Esophagus muscularis mucosa (tissue), 4 donors: Measurements from ENCODE around the gene SIK2. TPM values are rescaled to one million over a fixed set of nuclear protein-coding genes. Genes with fewer than 3 reads are reported as not detected.

Experiments
- DNase-seq: peaks from one replicate; pipeline ENCODE4 v3.0.0-alpha.2; 2017; ENCODE audit errors: extremely low spot score
- H3K27ac ChIP-seq, 4 donors: fragments of 200-600 bp; sonication (generic); replicated peaks in 1 of 4; 1 replicate in 3 of 4; 2 replicates in 1 of 4; pipeline ENCODE4 v1.5.1; 2016 to 2019; ENCODE audit warnings: mild to moderate bottlenecking in 1 of 4
- H3K27me3 ChIP-seq, 4 donors: fragments of 200-600 bp; sonication (generic); one replicate each; pipeline versions ENCODE4 v1.5.1 to v1.6.0; 2016 to 2019
- H3K36me3 ChIP-seq, 4 donors: fragments of 200-600 bp; sonication (generic); one replicate each; pipeline ENCODE4 v1.5.1; 2016 to 2019
- H3K4me1 ChIP-seq, 4 donors: fragments of 200-600 bp; sonication (generic); one replicate each; pipeline ENCODE4 v1.5.1; 2016 to 2019
- H3K4me3 ChIP-seq, 4 donors: fragments of 200-600 bp; sonication (generic); 1 replicate in 2 of 4; 2 replicates in 2 of 4; pipeline ENCODE4 v1.5.1; 2016 to 2019; ENCODE audit warnings: mild to moderate bottlenecking in 4 of 4, moderate library complexity in 1 of 4
- H3K9me3 ChIP-seq, 4 donors: fragments of 200-600 bp; sonication (generic); 1 replicate in 3 of 4; 2 replicates in 1 of 4; pipeline ENCODE4 v1.5.1; 2016 to 2019
- EP300 ChIP-seq: sonication (generic); formaldehyde crosslinking; IDR thresholded peaks from one replicate; pipeline ENCODE4 v1.6.1; 2017; ENCODE audit warnings: antibody characterized with exemption
- POLR2A ChIP-seq: fragments of 450-650 bp; IDR thresholded peaks from one replicate; pipeline ENCODE4 v1.6.1; 2017; ENCODE audit warnings: antibody characterized with exemption, moderate library complexity, mild to moderate bottlenecking, low read depth
- POLR2AphosphoS5 ChIP-seq, 2 donors: sonication (generic); formaldehyde crosslinking; IDR thresholded peaks; one replicate each; pipeline ENCODE4 v1.6.1; 2017; ENCODE audit warnings: antibody characterized with exemption in 2 of 2
- WGBS: methylation state at CpG from one replicate; pipeline ENCODE4 v1.1.5; 2018; 5-methylcytosine and 5-hydroxymethylcytosine counted together
- intact Hi-C: fragments of 100-400 bp; cut with DNase I; formaldehyde crosslinking; loops from one replicate; pipeline ENCODE4 v1.15.1; 2023
- total RNA-seq, 4 donors: library from RNA; depleted of rRNA; stranded (reverse); fragments of >200 nt; gene quantifications; one replicate each; pipeline versions ENCODE4 v1.1.0 to v1.2.1, GENCODE V29; 2016
- TF ChIP-seq, protein P1 (sequence below), 3 experiments: fragments of 200-600 bp in 2 of 3; fragments of 450-650 bp in 1 of 3; sonication (generic) in 2 of 3; IDR thresholded peaks; one replicate each; pipeline ENCODE4 v1.5.1; 2017 to 2019; ENCODE audit warnings: antibody characterized with exemption in 3 of 3, mild to moderate bottlenecking in 2 of 3, moderate library complexity in 1 of 3

SIK2 gene
- total RNA-seq, 4 donors from 2014 or later = 14.5 to 22.1 (median 17.4) TPM

DNA sequence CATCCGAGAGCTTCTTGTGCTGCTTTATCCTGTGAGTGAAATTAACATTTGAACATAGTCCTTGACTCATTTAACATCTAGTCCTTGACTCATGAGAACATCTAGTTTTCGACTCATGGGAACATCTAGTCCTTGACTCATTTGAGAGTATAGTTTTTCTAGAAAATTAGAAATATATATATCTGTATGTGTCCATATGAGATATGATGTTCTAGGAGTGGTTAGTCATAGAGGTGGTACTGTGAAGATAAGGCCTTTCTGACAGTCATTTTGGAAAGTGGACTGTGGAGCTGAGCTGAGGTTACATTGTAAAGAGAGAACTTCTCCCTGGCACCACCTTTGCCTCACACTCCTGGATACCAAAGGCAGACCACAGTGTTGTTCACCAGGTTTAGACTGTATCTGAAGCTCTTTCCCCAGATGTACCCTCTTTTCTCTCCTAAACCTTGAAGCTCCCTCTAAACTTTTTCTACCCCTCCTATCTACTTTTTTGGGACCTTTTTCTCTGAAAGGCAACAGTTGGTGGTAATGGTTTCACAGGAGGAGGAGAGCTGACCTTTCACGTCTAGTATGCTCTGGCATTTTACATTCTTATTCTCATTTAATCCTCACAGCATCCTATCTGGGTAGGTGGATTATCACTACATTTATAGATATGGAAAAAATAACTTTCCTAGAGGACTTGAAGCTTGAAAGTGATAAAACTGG lies 96.8 kb downstream of the SIK2 start:
- Histone ChIP-seq H3K27me3 (no peaks in the 10 kb centered on the region), H3K4me1 (peaks cover 20 to 34% (median 32%) of the 10 kb centered on the region in 4 donors), H3K4me3 (no peak overlapping the region), H3K9me3 (no peaks in the 10 kb centered on the region), H3K36me3 (peaks cover 0 to 25% (median 17%) of the 10 kb centered on the region in 4 donors), H3K27ac (no peak overlapping the region)
- WGBS = 100% methylated on average over 3 of the region's 3 CpGs
- TF ChIP-seq POLR2AphosphoS5 (IDR thresholded peaks at IDR 0.05) (no peak), EP300 (no peak), POLR2A (no peak)
- TF ChIP-seq, protein P1, sequence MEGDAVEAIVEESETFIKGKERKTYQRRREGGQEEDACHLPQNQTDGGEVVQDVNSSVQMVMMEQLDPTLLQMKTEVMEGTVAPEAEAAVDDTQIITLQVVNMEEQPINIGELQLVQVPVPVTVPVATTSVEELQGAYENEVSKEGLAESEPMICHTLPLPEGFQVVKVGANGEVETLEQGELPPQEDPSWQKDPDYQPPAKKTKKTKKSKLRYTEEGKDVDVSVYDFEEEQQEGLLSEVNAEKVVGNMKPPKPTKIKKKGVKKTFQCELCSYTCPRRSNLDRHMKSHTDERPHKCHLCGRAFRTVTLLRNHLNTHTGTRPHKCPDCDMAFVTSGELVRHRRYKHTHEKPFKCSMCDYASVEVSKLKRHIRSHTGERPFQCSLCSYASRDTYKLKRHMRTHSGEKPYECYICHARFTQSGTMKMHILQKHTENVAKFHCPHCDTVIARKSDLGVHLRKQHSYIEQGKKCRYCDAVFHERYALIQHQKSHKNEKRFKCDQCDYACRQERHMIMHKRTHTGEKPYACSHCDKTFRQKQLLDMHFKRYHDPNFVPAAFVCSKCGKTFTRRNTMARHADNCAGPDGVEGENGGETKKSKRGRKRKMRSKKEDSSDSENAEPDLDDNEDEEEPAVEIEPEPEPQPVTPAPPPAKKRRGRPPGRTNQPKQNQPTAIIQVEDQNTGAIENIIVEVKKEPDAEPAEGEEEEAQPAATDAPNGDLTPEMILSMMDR (IDR thresholded peaks at IDR 0.05) = no peak
- intact Hi-C loops = no loop called here
- no peak for DNase-seq

- H3K27ac ChIP-seq = no peak overlapping the region
- no peak overlapping the region for H3K4me3 ChIP-seq
- peaks cover 18 to 27% (median 25%) of the 10 kb centered on the region in 4 donors for H3K4me1 ChIP-seq
- DNase-seq = no peak
- TF ChIP-seq, protein P1 (IDR thresholded peaks at IDR 0.05) = no peak
- no peaks in the 10 kb centered on the region for H3K27me3 ChIP-seq
- 100% methylated on average over 1 of the region's 1 CpG for WGBS
- H3K9me3 ChIP-seq = no peaks in the 10 kb centered on the region
- intact Hi-C loops = no loop called here
- peaks cover 0 to 32% (median 23%) of the 10 kb centered on the region in 4 donors for H3K36me3 ChIP-seq
Observed at GRCh38 chr11:111699579-111700156, 97.4 kb downstream of the SIK2 start.

DNA sequence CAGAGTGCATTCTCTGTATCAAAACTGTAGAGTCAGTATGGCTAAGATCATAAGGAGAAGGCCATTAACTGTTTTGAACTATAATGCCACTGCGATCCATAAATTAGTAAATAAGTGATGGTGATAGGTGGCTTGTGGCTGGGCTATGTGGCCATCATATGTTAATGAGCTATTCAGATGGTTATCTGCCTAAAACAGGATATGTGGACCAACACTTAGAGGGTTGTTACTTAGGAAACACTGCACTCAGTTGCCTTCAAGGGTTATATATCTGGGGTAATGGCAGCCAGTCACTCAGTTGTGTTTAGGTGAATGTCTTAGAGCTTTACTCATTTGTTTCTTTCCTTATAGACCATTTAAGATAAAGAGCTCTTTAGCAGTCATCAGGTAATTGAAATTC lies 97.9 kb downstream of the SIK2 start:
- Histone ChIP-seq H3K27me3 (no peaks in the 10 kb centered on the region), H3K27ac (no peak overlapping the region), H3K9me3 (no peaks in the 10 kb centered on the region), H3K4me3 (no peak overlapping the region), H3K36me3 (peaks cover 0 to 37% (median 27%) of the 10 kb centered on the region in 4 donors), H3K4me1 (peaks cover 15 to 22% (median 20%) of the 10 kb centered on the region in 4 donors)
- TF ChIP-seq POLR2AphosphoS5 (IDR thresholded peaks at IDR 0.05) (no peak), EP300 (no peak), POLR2A (no peak)
- TF ChIP-seq, protein P1 (IDR thresholded peaks at IDR 0.05) = no peak
- no peak for DNase-seq
- 100% methylated on average over 1 of the region's 1 CpG for WGBS
- intact Hi-C loops = no loop called here

DNA sequence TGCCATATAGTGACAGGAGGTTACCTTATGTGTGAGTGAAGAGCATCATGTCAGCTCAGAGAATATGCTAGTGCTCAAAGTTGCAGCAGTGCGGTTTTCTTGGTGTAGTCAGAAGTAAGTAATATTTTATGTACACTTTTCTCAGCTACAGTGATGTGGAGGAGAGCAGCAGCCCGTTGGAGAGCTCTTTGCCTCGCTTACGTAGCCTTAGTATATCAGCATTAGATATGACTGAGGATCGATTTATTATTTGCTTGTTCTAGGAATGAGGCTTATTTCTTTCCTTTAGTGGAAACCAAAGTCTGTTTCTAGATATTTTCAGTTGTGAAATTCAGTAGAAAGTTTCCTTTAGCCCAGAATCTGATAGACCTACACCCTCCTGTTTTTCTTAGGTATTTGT lies 100.4 kb downstream of the SIK2 start:
- Histone ChIP-seq H3K4me3 (no peak overlapping the region), H3K36me3 (peaks cover 0 to 47% (median 31%) of the 10 kb centered on the region in 4 donors), H3K27ac (no peak overlapping the region), H3K9me3 (no peaks in the 10 kb centered on the region), H3K27me3 (no peaks in the 10 kb centered on the region), H3K4me1 (peaks cover 14 to 26% (median 19%) of the 10 kb centered on the region in 4 donors)
- intact Hi-C loops = no loop called here
- no peak for DNase-seq
- WGBS = 85% methylated on average over 5 of the region's 5 CpGs
- TF ChIP-seq EP300 (no peak), POLR2AphosphoS5 (IDR thresholded peaks at IDR 0.05) (no peak), POLR2A (no peak)
- TF ChIP-seq, protein P1 (IDR thresholded peaks at IDR 0.05) = no peak
